ENCODE measurements around the gene SPRYD3.

The SPRYD3 gene

DNA sequence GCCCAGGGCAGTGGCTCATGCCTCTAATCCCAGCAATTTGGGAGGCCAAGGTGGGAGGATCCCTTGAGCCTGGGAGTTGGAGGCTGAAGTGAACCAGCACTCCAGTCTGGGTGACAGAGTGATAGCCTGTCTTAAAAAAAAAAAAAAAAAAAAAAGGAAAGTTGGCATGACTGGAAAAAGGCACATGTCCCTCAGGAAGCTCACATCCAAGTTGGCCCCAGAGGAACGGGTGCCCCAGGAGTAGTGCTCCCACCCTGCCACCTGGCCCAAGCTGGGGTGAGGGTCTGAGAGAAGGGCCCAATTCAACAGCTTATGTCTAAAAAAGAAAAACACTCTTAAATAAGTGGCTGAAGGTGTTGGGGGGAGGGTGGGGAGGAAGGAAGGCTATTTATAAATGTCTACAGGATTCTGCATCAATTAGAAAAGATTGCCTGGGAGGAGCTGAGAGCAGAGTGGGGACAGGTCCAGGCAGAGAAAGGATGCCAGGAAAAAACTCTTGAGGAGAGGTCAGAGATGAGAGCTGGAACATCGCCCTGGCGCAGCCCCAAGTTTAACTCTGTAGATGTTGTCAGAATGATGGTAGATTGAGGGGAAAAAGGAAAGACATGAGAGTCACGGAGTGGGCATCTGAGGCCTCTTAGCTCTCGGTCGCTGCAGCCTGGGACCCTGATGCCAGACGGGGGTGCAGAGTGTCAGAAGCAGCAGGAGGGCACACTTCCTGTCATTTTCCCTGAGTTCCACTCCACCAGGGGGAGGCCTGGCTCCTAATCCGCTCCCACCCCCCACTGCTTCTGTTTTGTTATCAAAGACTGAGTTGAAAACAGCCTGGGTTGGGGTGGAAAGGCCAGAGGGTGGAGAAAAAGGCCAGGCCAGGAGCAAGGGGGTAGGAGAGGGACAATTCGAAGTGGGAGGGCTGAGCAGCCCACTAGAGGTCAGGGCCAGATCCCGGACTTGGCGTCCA lies 7.3 kb downstream of the SPRYD3 start:
- Histone ChIP-seq H3K9me3 (ENCODE audit: insufficient read depth, low read length) (no peaks in the 10 kb centered on the region), H4K20me1 (ENCODE audit: low read depth, low read length) (no peaks in the 10 kb centered on the region), H3K4me3 (ENCODE audit: insufficient read depth, low read length, poor library complexity, severe bottlenecking) (no peak overlapping the region), H3K9me2 (replicated peaks; ENCODE audit: insufficient read depth, low read length) (no peaks in the 10 kb centered on the region), H3K4me2 (ENCODE audit: low read depth, low read length, poor library complexity, severe bottlenecking) (no peak overlapping the region), H3F3A (ENCODE audit: insufficient read depth) (no peaks in the 10 kb centered on the region), H3K79me2 (ENCODE audit: insufficient read depth, low read length) (no peaks in the 10 kb centered on the region), H3K27me3 (ENCODE audit: low read length) (no peaks in the 10 kb centered on the region), H3K27ac (ENCODE audit: low read depth, low read length) (no peak overlapping the region), H2AFZ (ENCODE audit: low read depth, low read length, severe bottlenecking) (no peak overlapping the region), H3K36me3 (ENCODE audit: low read length) (no peaks in the 10 kb centered on the region), H3K9ac (ENCODE audit: low read length) (no peak overlapping the region)
- TF ChIP-seq, protein P1, sequence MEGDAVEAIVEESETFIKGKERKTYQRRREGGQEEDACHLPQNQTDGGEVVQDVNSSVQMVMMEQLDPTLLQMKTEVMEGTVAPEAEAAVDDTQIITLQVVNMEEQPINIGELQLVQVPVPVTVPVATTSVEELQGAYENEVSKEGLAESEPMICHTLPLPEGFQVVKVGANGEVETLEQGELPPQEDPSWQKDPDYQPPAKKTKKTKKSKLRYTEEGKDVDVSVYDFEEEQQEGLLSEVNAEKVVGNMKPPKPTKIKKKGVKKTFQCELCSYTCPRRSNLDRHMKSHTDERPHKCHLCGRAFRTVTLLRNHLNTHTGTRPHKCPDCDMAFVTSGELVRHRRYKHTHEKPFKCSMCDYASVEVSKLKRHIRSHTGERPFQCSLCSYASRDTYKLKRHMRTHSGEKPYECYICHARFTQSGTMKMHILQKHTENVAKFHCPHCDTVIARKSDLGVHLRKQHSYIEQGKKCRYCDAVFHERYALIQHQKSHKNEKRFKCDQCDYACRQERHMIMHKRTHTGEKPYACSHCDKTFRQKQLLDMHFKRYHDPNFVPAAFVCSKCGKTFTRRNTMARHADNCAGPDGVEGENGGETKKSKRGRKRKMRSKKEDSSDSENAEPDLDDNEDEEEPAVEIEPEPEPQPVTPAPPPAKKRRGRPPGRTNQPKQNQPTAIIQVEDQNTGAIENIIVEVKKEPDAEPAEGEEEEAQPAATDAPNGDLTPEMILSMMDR (IDR thresholded peaks at IDR 0.05; ENCODE audit: insufficient read depth, low read length, poor library complexity, severe bottlenecking), result no peak
- no peak for TF ChIP-seq EZH2phosphoT487 (conservative IDR thresholded peaks at IDR 0.05; ENCODE audit: low read length)

DNA sequence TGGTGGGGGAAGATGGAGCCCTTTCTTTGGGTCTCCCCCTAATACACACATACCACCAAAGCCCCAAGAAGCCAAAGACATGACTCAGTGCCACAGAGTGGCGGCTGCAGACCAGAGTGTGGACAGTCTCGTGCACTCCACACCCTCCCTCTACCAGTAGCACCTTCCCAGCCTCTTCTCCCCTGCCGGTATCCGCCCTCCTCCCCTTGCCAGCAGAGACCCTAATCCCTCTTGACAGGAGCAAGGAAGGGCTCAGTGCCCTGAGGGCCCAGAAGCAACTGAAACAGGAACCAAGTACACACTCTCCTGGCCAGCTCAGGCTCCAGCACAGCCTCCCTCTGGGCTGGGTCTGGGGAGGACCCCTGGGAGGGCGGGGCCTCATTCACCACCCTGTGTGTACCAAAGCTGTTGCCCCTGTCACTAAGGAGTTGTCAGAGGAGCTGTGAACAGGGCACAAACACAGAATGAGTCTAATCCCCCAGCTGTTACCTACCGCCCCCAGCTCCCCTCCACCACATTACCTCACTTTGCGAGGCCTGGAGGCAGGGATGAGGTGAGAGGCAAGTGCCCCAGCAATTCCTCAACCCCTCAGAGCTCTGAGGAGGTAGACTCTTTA lies 8.2 kb downstream of the SPRYD3 start:
- Histone ChIP-seq H3K36me3 (ENCODE audit: low read length) (no peaks in the 10 kb centered on the region), H2AFZ (ENCODE audit: low read depth, low read length, severe bottlenecking) (no peak overlapping the region), H3K9me2 (replicated peaks; ENCODE audit: insufficient read depth, low read length) (no peaks in the 10 kb centered on the region), H3K9me3 (ENCODE audit: insufficient read depth, low read length) (no peaks in the 10 kb centered on the region), H3K4me3 (ENCODE audit: insufficient read depth, low read length, poor library complexity, severe bottlenecking) (no peak overlapping the region), H3K4me2 (ENCODE audit: low read depth, low read length, poor library complexity, severe bottlenecking) (no peak overlapping the region), H3K27me3 (ENCODE audit: low read length) (no peaks in the 10 kb centered on the region), H3K79me2 (ENCODE audit: insufficient read depth, low read length) (no peaks in the 10 kb centered on the region), H3F3A (ENCODE audit: insufficient read depth) (no peaks in the 10 kb centered on the region), H3K9ac (ENCODE audit: low read length) (no peak overlapping the region), H3K27ac (ENCODE audit: low read depth, low read length) (no peak overlapping the region), H4K20me1 (ENCODE audit: low read depth, low read length) (no peaks in the 10 kb centered on the region)
- TF ChIP-seq, protein P1 (IDR thresholded peaks at IDR 0.05; ENCODE audit: insufficient read depth, low read length, poor library complexity, severe bottlenecking), result no peak
- no peak for TF ChIP-seq EZH2phosphoT487 (conservative IDR thresholded peaks at IDR 0.05; ENCODE audit: low read length)

DNA sequence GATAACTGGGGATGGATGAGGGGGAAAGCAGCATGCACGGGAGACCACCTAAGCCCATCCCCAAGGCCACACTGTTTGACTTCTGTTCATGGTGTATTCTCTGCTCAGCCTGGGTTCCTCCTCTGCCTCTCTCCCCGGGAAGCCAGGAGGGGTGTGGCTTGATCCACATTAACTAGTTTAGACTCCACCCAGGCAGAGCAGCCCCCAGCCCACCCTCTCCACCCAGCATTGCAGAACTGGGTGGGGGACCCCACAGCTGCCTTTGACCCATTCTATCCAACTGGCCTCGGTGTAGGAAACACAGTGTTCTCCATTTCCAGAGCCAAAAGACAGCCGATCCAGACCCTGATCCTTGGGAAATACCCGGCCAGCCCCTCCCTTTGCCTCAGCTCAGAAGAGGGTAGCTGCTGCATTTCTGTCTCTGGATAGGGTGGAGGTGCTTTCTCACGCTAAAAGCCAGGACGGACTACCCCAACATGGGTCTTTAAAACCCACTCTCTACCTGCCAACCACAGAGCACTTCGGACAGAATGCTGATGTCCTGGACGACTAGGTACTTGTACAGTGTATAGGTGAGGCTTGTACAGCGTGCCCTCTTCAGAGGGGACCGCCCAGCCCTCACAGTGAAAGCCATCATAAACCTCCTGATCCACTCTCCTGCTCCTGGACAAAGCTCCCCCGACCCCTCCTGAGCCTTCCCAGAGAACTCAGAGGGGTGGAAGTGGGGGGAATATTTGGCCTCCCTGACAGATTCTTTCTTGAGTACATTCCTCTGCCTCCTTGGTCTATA lies 9.4 kb downstream of the SPRYD3 start:
- Histone ChIP-seq H3K9ac (ENCODE audit: low read length) (no peak overlapping the region), H3F3A (ENCODE audit: insufficient read depth) (no peaks in the 10 kb centered on the region), H2AFZ (ENCODE audit: low read depth, low read length, severe bottlenecking) (no peak overlapping the region), H4K20me1 (ENCODE audit: low read depth, low read length) (no peaks in the 10 kb centered on the region), H3K4me2 (ENCODE audit: low read depth, low read length, poor library complexity, severe bottlenecking) (no peak overlapping the region), H3K9me3 (ENCODE audit: insufficient read depth, low read length) (no peaks in the 10 kb centered on the region), H3K4me3 (ENCODE audit: insufficient read depth, low read length, poor library complexity, severe bottlenecking) (no peak overlapping the region), H3K9me2 (replicated peaks; ENCODE audit: insufficient read depth, low read length) (no peaks in the 10 kb centered on the region), H3K79me2 (ENCODE audit: insufficient read depth, low read length) (no peaks in the 10 kb centered on the region), H3K36me3 (ENCODE audit: low read length) (no peaks in the 10 kb centered on the region), H3K27me3 (ENCODE audit: low read length) (no peaks in the 10 kb centered on the region), H3K27ac (ENCODE audit: low read depth, low read length) (no peak overlapping the region)
- no peak for TF ChIP-seq EZH2phosphoT487 (conservative IDR thresholded peaks at IDR 0.05; ENCODE audit: low read length)
- TF ChIP-seq, protein P1 (IDR thresholded peaks at IDR 0.05; ENCODE audit: insufficient read depth, low read length, poor library complexity, severe bottlenecking), result no peak
